ENCODE data around the gene SPTBN4. TPM values are rescaled to one million over a fixed set of nuclear protein-coding genes. Genes with fewer than 3 reads are reported as not detected.
A peak's percentile ranks its signal among the peaks of the same experiment; 100 is the strongest.

The SPTBN4 gene
- total and polyA plus RNA-seq, 10 of the 15 experiments (the other 5 are each of a cell fraction or from before 2014, with no cell fraction given), result 0.04 to 1.1 (median 0.34) TPM; not detected in 1

GRCh38 chr19:40420766-40421765, 45.7 kb upstream of the SPTBN4 start (continued):
- no peak for TF ChIP-seq PBX3 (IDR thresholded peaks at IDR 0.05; ENCODE audit: insufficient replicate concordance, low read depth, low read length)
- TF ChIP-seq ZBTB33 (IDR thresholded peaks at IDR 0.05), result peak; percentile 98
- TF ChIP-seq BACH1 (IDR thresholded peaks at IDR 0.05; ENCODE audit: borderline replicate concordance), result peak; percentile 84; the same call in 1 of the 2 replicates
- peak in 1 of 2 experiments; percentile 82; a peak in 1 of 3 replicates for TF ChIP-seq EGR1 (IDR thresholded peaks at IDR 0.05; ENCODE audit: borderline replicate concordance in 1 of 2, low read depth in 2 of 2, low read length in 2 of 2)
- 0 out of 2 replicates have a peak, but pooled peaks have one; percentile 22 for TF ChIP-seq SPI1 (IDR thresholded peaks at IDR 0.05; ENCODE audit: borderline replicate concordance, insufficient read depth, low read depth, low read length)
- TF ChIP-seq FOXK2 (IDR thresholded peaks at IDR 0.05), result no peak
- peak; percentile 99 to 100 for TF ChIP-seq BHLHE40 (IDR thresholded peaks at IDR 0.05; ENCODE audit: borderline replicate concordance in 1 of 2, low read depth in 2 of 2, low read length in 1 of 2)
- TF ChIP-seq POU2F2 (IDR thresholded peaks at IDR 0.05; ENCODE audit: borderline replicate concordance, low read depth, low read length), result peak; percentile 10; the same call in 1 of the 3 replicates
- TF ChIP-seq ELK1 (IDR thresholded peaks at IDR 0.05; ENCODE audit: low read depth, low read length), result peak; percentile 100
- TF ChIP-seq, protein P1, sequence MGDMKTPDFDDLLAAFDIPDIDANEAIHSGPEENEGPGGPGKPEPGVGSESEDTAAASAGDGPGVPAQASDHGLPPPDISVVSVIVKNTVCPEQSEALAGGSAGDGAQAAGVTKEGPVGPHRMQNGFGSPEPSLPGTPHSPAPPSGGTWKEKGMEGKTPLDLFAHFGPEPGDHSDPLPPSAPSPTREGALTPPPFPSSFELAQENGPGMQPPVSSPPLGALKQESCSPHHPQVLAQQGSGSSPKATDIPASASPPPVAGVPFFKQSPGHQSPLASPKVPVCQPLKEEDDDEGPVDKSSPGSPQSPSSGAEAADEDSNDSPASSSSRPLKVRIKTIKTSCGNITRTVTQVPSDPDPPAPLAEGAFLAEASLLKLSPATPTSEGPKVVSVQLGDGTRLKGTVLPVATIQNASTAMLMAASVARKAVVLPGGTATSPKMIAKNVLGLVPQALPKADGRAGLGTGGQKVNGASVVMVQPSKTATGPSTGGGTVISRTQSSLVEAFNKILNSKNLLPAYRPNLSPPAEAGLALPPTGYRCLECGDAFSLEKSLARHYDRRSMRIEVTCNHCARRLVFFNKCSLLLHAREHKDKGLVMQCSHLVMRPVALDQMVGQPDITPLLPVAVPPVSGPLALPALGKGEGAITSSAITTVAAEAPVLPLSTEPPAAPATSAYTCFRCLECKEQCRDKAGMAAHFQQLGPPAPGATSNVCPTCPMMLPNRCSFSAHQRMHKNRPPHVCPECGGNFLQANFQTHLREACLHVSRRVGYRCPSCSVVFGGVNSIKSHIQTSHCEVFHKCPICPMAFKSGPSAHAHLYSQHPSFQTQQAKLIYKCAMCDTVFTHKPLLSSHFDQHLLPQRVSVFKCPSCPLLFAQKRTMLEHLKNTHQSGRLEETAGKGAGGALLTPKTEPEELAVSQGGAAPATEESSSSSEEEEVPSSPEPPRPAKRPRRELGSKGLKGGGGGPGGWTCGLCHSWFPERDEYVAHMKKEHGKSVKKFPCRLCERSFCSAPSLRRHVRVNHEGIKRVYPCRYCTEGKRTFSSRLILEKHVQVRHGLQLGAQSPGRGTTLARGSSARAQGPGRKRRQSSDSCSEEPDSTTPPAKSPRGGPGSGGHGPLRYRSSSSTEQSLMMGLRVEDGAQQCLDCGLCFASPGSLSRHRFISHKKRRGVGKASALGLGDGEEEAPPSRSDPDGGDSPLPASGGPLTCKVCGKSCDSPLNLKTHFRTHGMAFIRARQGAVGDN (IDR thresholded peaks at IDR 0.05), result peak; percentile 88
- TF ChIP-seq RB1 (IDR thresholded peaks at IDR 0.05; ENCODE audit: borderline replicate concordance), result peak; percentile 52; the same call in 1 of the 2 replicates
- peak; percentile 53 for TF ChIP-seq MEF2B (IDR thresholded peaks at IDR 0.05; ENCODE audit: partially characterized antibody, poor library complexity, severe bottlenecking)
- peak; percentile 97 for TF ChIP-seq IKZF1 (conservative IDR thresholded peaks at IDR 0.05)
- peak; percentile 68; the same call in 1 of the 2 replicates for TF ChIP-seq YY1 (IDR thresholded peaks at IDR 0.05; ENCODE audit: low read depth, low read length)
- peak; percentile 25; the same call in 1 of the 2 replicates for TF ChIP-seq TCF3 (IDR thresholded peaks at IDR 0.05; ENCODE audit: borderline replicate concordance, insufficient read depth, low read depth, low read length)
- TF ChIP-seq NKRF (conservative IDR thresholded peaks at IDR 0.05), result peak; percentile 83; the same call in 1 of the 2 replicates
